Stimulated activated CD4-positive, alpha-beta T cell treated with anti-CD3 and anti-CD28 coated beads, Interleukin-2, amount 100 ng/mL, for 48 hours (primary cell): ENCODE measurements around the gene GLCE.
"Not testable (repeated sequence)": the region's sequence is repeated elsewhere in the genome, so short reads cannot be mapped to it uniquely, and the experiment has no call there.

ENCODE experiments used
- DNase-seq, 2 donors: peaks; one replicate each; pipeline ENCODE4 v3.0.0-alpha.2; 2020

Gene GLCE

DNA sequence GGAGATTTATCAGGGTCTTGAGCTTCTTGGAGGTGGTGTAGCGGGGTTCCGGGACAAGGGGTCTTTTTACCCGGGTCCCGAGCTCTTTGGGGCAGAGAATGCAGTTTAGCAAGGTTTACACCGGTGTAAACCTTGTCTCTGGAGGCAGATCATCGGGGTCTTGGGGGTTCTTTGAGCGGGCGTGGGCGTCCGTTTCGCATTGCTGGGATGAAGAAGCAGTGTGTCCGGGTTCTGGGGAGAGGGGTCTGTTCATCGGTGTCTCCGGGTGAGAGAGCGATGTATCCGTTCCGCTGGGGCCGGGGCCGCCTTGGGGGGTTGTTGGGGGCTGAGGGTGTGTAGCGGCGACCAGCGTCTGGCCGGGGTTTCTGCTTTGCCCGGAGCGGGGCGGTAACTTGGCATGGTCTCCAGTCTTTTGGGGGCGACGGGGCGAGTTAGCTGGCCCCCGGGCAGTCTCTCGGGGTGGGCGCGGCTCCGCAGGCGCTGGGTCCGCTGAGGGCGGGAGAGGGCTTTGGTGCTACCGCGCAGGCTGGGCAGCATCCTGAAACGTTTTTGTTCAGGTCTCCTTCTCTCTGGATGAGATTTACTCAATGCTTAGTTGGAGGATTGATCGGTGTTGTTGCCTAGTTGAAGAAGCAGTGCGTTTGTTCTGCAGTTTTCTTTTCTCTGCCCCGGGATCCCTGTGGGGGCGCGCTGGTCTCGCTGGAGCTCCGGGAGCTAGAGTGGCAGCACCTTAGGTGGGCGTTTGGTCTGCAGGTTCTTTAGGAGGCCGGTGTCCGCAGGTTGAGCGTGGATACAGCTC is 843 bp downstream of the GLCE start:
- peak; percentile 8 for DNase-seq

DNA sequence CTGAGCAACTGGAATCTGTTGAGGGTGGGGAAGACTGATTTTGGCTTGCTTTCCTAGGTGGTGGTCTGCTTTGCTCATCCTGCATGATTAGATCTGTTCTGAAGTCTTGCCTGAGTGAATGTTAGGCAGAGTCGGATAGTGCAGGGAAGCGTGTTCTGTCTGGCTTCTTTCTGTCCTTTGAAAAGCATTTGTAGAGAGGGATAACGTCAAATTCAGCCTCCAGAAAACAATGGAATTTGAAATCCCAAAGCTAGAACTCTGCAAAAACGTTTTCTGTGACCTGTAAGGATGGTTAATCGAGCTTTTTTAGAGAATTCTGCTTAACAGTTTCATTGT is 1.4 kb downstream of the GLCE start:
- DNase-seq: no peak

DNA sequence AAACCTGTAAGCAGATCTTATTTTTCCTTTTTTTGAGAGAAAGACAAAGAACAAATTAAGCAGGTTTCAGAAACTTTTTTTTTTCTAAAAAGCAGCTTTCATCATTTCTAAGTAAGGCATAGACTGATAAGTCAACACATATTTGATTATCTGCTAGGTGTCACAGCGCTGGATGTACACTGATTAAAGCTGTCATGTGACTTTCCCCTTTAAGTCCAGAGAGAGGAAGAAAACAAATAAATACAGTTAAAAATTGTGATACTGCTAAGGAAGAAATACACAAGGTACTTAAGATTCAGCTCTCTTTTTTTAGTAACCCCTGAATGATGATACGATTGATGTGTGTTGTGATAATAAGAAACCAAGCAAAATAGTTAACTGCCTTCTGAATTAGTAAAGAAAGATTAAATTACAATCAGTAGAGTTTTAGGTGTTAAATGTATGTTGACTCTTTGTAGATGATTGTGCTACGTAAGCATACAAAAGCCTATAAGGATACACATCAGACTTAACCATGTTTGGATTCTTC is 2.8 kb downstream of the GLCE start:
- no peak for DNase-seq

DNA sequence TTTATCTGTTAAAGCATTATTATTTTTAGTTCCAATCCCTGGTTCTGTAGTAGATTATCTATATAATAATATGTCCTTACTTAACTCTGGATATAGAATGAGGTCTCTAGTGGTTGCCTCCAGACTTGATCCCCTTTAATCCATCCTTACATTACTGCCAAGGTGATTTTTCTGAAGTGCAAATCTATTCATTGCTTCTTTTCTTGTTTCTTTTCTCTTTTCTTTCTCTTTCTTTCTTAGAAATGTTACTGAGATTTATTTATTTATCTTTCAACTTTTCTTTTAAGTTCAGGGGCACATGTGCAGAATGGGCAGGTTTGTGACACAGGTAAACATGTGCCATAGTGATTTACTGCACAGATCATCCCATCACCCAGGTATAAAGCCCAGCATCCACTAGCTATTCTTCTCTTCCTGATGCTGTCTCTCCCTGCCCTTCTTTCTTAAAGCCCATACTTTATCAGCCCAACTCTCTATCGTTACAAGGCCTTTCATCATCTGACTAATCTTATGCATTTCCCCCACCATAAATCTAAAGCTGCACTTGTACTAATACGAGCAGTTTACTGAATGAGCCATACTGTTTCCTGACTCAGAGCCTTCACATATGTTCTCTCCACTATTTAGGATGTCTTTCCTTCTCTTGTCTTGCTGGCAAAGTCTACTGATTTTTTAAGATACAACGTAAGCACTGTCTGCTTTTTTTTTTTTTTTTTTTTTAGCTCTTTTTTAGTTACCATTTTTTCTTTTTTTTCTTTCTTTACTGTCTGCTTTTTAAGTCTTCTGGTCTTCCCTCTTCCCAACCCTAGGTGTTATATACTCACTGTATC is 4.6 kb downstream of the GLCE start:
- no peak for DNase-seq

DNA sequence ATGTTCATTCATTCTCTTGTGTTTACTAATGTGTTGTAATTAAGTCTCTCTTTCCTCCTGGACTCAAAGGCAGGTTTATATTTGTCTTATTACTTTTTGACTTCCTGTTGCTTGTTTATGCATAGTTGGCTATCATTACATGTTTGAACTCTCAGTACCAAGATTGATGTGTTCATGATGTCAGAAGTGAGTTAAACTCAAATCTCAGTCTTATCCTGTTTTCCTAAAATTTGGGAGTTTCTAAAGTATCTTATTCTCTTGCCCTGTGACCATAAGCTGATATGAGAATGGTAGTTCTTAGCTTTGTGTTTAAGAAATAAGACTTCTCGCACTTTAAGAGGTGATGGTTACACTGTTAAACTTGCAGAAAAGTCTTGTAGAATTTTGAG is 5.2 kb downstream of the GLCE start:
- no peak for DNase-seq

DNA sequence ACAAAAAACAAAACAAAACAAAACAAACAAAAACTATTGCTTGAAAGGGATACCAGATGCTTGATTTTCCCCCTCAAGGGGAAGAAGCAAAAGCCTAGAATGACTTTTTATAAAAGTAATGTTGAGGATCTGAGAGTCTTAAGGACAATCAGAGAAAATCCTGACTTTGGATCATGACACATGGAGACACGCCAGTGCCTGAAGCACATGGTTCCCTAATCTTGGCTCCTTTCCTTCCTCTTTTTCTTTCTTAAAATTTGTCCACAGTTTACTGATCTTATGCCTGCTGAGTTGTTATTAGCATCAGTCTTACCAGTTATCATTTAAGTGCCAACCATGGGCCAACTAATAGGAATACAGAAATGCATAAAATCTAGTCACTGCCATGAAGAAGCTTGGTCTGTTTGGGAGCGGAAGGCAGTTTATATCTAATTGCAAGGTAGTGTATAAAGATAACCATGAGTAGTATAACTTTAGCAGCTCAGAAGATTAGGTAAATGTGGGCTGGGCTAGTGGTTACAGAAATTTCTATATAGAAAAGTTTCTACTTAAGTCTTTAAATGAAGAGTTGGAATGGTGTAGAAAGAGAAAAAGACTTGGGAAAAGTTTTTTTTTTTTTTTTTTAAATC is 6.9 kb downstream of the GLCE start:
- no peak for DNase-seq

DNA sequence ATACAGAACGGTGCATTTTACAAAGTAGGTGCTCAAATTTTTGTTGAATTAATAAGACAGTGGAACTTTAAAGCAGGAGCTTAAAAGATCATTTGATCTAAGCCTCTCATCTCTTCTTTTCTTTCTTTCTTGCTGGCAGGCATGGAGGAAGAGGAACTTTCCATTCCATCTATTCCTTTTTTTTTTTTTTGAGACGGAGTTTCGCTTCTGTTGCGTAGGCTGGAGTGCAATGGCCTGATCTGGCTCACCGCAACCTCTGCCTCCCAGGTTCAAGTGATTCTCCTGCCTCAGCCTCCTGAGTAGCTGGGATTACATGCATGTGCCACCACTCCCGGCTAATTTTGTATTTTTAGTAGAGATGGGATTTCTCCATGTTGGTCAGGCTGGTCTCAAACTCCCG is 7.9 kb downstream of the GLCE start:
- not testable (repeated sequence) for DNase-seq

DNA sequence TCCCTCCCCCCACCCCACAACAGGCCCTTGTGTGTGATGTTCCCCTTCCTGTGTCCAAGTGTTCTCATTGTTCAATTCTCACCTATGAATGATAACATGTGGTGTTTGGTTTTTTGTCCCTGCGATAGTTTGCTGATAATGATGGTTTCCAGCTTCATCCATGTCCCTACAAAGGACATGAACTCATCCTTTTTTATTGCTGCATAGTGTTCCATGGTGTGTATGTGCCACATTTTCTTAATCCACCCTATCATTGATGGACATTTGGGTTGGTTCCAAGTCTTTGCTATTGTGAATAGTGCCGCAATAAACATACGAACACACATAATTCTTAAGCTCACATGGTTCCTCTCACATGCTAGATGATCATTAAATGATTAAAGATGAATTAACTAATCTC is 9.1 kb downstream of the GLCE start:
- DNase-seq: not testable (repeated sequence)

DNA sequence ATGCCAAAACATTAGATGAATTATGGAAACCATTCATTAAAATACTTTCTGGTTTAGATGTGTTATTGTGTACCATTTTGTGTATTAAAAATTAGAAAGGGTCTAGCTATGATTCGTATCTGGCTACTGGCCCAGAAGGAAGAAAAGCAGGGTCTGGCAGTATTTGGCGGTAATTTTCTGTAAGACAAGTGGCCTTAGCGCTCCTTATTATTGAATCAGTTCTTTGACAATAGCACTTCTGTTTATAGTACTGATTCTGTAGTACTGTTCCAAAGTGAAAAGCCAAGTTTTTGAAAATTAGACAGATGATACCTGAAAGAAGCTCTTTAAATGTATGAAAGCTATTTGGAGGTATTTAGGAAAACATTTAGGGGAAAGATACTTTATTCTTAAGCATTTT is 10.2 kb downstream of the GLCE start:
- no peak for DNase-seq

DNA sequence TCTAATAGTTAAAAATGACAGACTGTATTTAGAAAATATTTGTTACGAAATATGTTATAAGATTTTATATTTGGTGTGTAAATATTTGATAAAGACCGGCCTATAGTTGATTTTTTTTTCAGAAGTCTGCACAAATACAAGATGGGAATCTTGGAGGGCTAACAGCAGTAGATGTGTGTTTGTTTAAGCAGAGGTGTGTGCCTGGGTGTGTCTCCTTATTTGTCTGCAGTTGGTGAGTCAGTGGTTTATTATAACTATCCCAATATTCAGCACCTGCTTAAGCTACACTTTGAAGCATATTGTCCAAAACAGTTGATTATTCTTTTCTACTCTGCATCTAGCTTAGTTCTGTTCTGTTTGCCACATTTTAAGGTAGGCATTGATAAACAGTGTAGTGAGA is 12.4 kb downstream of the GLCE start:
- no peak for DNase-seq

DNA sequence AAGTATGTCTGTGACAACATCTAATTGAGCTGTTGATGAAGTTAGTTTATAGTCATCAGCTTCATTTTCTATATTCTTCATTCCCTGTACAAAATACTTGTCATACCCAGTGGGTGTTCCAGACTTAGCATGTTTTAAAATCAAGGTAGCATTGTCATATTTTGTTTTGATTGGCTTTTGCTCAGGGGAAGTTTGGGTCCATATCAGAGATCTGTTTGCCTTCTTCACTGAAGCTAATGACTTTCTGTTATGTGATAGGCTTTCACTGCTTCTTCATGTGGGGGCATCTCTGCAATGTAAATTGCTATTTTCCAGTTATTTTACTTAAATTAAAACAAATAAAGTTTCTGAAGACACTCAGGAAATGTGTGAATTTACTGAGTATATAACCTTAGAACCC is 15.1 kb downstream of the GLCE start:
- DNase-seq: no peak

DNA sequence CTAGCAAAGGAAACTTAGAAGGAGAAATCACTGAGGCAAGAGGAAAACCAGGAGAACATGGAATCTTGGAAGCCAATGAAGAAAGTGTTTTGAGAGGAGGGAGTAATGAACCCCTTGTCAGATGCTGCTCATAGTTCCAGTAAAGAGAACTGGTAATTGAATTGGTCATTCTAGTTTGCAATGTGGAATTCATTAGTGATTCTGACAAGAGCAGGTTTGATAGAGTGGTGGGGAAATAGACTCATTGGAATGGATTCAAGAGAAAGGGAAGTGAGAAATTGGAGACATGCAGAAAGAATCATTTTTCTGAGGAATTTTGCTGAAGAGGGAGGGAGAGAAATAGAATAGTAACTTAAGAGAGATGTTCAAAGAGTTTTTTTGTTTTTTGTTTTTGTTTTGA is 21.0 kb downstream of the GLCE start:
- no peak for DNase-seq

DNA sequence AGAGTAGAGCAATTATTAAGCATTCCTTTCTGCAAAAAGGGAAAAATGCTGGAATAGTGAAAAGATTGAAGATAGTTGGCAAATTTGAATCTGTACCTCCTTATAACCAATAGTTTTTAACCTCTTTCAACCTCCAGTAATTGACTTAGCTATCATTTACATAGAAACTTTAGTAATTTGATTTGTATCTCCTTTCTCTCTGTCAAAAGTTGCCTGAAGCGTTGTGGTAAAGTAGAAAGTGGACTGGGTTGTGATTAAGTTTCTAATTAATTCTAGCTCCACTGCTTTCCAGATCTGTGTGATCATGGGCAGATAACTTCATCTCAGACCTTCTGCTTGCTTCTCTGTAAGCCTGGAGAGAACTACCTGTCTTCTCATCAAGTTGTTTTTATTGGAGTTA is 24.8 kb downstream of the GLCE start:
- DNase-seq: no peak

DNA sequence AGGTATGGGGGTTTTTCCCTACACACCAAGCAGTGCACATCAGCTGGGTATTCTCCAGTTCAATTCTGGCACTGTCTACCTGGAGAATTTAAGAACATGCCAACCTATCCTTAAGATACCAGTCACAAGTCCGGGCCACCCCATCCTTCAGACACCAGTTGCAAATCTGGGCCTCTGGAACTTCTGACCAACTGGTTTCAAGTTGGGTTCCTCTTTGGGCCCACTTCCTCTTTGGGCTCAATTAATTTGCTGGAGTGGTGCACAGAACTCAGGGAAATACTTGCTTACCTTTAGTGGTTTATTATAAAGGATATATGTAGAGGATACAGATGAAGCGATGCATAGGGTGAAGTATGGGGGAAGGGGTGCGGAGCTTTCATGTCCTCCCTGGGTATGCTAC is 25.3 kb downstream of the GLCE start:
- DNase-seq: no peak

DNA sequence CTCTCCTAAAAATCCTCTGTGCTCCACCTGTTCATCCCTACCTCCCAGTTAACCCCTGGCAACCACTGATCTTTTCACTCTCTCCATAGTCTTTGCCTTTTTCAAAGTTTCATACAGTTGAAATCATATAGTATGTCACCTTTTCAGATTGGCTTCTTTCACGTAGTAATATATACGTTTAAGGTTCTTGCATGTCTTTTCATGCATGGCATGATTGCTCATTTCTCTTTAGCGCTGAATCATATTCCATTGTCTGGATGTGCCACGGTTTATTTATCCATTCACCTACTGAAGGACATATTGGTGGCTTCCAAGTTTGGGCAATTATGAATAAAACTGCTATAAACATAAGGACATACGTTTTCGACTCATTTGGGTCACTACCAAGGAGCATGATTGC is 28.7 kb downstream of the GLCE start:
- no peak for DNase-seq

DNA sequence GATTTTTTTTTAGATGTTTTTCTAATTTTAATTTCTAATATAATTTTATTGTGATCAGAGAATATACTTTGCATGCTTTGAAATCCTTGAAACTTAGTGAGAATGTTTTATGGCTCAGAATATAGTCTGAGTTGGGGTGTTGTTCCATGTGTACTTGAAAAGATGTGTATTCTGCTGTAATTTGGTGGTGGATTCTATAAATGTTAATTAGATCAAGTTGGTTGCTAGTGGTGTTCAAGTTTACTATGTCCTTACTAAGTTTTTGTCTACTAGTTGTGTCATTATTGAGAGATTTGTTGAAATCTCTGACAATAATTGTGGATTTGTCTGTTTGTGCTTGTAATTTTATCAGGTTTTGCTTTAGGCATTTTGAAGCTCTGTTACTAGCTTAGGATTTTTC is 29.7 kb downstream of the GLCE start:
- no peak for DNase-seq

DNA sequence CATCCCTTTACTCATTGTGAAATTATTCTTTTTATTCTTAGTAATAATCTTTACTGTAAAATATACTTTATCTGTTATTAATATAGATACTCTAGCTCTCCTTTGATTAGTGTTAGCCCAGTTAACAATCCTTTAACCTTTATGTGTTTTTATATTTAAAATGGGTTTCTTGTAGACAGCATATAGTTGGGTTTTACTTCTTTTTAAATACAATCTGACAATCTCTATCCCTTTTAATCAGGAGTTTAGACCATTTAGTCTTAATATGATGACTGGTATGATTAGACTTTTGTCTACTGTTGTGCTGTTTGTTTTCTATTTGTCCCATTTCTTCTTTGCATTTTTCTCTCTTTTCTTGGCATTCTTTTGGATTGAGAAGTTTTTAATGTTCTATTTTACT is 30.1 kb downstream of the GLCE start:
- DNase-seq: no peak

DNA sequence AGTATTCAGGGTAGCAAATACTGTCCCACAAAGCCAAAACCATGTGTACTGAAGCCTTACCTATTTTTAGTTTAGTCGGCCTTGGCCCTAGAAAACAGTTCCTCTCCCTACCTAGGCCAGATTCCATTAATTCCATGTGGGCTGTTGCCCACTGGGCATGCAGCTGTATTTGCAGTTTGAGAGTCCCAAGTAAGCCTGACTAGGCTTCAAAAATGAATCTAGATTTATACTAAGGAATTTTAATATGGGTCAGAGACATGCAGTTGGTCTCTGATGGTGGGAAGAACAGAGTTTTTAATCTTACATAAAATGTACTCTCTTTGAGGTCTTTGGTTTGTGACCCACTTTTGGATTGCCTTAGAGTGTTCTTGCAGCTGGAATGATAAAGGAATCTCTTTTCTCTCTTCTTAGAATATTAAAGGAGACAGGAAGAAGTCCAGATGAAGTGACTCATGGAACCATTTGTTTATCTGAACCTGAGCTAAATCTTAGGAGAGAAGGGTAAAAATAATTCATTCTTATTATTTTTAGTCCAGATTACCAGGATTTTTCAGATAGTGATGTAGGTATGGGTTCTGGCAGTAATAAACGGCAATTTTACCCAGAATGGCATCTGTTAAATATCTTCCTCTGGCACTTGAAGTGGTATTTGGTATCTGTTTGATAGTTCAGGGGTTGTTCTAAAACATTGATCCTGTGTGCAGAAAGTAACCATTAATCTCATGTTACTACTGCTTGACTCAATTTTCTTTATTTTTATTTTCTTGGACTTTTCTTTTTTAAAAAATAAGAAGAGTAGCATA is 33.8 kb downstream of the GLCE start:
- DNase-seq: no peak

DNA sequence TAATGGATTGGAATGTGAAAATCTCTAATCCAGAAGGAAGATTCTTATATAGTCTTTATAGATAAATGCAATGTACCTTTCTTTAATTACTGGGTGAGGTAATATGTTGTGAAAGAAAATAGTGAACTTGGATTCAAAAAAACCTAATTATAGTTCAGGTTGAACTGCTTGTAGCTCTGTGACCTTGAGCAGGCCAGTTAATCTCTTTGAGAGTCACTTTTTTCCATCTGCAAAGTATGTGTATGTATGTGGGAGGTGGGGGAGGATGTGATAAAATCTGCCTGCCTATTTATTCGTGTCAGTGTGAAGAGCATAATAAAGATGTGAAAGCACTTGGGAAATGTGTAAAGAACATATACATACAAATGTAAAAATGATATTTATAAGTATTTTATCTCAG is 34.4 kb downstream of the GLCE start:
- DNase-seq: no peak

DNA sequence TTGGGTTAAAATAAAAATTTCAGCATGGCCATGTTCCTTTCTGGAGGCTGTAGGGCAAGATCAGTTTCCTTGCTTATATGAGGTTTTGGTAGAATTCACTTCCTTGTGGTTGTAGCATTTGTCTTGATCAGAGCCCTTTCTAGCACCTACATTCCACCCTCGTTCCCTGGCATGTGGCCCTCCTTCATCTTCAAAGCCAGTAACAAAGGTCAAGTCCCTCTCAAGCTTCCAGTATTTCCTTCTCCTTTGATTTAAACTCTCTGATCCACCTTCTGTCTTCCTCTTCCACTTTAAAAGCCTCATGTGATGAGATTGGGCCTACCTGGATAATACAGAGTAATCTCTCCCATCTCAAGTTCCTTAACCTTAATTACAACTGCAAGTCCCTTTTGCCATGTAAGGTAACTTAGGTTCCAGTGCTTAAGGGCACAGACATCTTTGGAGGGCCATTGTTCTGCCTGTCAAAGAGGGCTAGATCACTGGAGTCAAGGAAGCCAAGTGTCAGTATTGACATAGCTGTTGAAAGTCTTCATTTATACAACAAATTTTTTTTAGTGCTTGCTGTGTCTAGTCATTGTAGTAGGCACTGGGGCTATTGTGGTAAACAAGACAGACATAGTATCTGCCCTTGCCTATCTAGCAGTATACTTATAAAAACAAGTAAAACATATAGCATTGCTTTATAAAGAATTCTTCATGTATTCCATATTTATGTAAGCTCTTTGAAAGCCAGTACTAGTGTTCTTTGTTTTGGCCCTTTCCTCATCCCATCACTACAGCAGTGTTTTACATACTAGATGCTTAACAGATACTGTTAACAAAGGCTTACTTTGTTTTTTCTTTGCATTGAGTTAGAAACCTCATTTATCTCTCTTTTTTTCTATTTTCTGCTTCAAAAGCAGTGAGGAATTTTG is 40.7 kb downstream of the GLCE start:
- DNase-seq: no peak

DNA sequence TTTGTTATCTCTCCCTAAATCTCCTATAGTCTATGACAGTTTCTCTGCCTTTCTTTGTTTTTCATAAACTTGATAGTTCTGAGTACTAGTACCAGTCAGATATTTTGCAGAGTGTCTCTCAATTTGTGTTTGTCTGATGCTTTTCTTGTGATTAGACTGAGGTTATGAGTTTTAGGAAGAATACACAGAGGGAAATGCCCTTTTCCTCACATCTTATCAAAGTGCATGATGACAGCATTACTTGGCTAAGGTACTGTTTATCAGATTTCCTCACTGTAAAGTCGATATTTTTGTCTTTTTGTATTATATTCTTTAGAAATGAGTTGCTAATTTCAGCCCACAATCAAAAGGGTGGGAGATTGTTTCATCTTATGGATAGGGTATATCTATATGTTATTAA is 45.6 kb downstream of the GLCE start:
- no peak for DNase-seq

DNA sequence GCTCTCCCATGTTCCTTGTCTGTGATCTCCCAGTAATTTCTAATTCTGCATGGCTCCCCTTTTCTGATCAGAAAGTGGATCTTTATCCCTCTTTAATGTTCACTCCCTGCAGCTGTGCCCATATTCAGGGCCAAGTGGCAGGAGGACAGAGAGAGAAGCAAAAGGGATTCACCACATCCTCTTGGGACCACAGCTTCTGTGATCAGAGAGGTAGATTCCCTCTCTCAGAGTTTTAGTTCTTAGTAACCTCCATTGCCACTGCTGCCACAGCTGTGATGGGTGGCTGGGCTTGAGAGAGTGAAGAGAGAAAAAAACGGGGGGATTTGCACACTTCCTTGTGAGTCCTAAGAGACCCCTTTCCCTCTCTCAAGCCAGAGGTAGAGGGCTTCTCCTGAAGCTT is 49.2 kb downstream of the GLCE start:
- no peak for DNase-seq
